Measurements from ENCODE around the gene ERG.

DNA sequence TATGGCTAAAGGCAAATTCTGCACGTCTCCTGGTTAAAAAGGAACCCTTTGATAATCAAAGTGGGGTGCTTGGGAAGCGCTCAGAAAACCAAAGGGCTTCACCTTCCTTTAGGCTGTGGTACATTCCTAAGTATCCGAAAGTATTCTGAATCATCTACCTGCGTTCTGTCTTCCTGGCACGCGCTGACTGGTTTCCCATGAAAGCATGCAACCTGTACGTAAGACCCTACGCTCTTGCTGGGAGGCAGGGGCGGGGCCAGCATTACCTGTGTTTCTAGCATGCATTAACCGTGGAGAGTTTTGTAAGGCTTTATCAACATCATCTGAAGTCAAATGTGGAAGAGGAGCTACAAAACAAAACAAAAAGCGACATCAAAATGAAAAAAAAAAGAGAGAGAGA, 96.0 kb downstream of the ERG start:
- TF ChIP-seq, protein P1, sequence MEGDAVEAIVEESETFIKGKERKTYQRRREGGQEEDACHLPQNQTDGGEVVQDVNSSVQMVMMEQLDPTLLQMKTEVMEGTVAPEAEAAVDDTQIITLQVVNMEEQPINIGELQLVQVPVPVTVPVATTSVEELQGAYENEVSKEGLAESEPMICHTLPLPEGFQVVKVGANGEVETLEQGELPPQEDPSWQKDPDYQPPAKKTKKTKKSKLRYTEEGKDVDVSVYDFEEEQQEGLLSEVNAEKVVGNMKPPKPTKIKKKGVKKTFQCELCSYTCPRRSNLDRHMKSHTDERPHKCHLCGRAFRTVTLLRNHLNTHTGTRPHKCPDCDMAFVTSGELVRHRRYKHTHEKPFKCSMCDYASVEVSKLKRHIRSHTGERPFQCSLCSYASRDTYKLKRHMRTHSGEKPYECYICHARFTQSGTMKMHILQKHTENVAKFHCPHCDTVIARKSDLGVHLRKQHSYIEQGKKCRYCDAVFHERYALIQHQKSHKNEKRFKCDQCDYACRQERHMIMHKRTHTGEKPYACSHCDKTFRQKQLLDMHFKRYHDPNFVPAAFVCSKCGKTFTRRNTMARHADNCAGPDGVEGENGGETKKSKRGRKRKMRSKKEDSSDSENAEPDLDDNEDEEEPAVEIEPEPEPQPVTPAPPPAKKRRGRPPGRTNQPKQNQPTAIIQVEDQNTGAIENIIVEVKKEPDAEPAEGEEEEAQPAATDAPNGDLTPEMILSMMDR (IDR thresholded peaks at IDR 0.05): no peak
- no peak for TF ChIP-seq POLR2A (IDR thresholded peaks at IDR 0.05)
